SH-SY5Y (cell line): ENCODE measurements around the gene P2RY11.

ENCODE experiments used
- GATA2 ChIP-seq: IDR thresholded peaks from 2 replicates; pipeline ENCODE4 v1.6.1; 2011; ENCODE audit warnings: mild to moderate bottlenecking, low read depth, low read length
- GATA3 ChIP-seq: IDR thresholded peaks from 2 replicates; pipeline ENCODE4 v1.6.1; 2011; ENCODE audit warnings: low read depth, mild to moderate bottlenecking, low read length, moderate library complexity

DNA sequence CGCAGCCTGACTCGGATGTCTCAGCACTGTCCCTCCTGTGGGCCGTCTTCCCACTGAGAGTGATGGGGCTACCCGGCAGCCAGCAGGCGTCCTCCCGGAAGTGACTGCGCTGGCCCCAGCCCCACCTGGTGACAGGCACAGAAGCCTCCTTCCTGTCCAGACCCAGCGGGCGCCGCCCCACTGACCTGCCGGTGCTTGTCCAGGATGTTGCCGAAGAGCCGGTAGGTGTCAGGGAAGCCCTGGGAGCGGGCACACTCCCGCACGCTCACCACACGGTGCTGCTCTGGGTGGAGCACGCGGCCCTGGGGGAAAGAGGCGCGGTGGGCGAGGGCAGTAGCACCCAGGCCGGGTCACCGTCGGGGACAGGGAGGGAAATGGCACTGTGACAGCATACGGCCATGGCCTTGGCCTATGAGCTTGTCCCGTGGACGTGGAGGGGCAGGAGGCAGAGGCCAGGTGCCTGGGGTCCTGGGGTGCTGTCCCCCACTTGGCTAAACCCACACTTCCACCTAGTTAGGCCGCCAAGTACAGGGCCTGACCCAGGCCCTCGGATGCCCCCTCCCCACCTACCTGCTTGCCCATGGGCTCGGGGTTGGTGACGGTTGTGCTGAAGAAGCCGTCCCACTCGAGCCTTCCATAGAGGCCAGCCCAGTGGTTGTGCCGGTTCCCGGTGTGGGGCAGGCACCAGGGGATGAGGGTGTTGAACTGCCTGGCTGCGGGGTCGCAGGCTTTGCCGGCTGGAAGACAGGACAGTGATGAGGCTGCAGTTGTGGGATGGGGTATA lies 24.2 kb downstream of the P2RY11 start:
- TF ChIP-seq GATA2 (no peak), GATA3 (no peak)
